22Rv1 (cell line): ENCODE measurements around the gene GYG2.
"Not testable (repeated sequence)": the region's sequence is repeated elsewhere in the genome, so short reads cannot be mapped to it uniquely, and the experiment has no call there.

Experiments
- H3K27ac ChIP-seq: fragments of 450-650 bp; 2 replicates; pipeline ENCODE4 v1.5.1; 2017
- ZFX ChIP-seq: fragments of 450-650 bp; IDR thresholded peaks from 2 replicates; pipeline ENCODE4 v1.6.1; 2017; ENCODE audit warnings: antibody characterized with exemption, borderline replicate concordance
- TF ChIP-seq, protein P1 (sequence below): fragments of 450-650 bp; IDR thresholded peaks from 2 replicates; pipeline ENCODE4 v1.5.1; 2017; ENCODE audit warnings: mild to moderate bottlenecking

Gene GYG2

GRCh38 chrX:2875798-2876399 is 47.2 kb downstream of the GYG2 start:
- TF ChIP-seq, protein P1, sequence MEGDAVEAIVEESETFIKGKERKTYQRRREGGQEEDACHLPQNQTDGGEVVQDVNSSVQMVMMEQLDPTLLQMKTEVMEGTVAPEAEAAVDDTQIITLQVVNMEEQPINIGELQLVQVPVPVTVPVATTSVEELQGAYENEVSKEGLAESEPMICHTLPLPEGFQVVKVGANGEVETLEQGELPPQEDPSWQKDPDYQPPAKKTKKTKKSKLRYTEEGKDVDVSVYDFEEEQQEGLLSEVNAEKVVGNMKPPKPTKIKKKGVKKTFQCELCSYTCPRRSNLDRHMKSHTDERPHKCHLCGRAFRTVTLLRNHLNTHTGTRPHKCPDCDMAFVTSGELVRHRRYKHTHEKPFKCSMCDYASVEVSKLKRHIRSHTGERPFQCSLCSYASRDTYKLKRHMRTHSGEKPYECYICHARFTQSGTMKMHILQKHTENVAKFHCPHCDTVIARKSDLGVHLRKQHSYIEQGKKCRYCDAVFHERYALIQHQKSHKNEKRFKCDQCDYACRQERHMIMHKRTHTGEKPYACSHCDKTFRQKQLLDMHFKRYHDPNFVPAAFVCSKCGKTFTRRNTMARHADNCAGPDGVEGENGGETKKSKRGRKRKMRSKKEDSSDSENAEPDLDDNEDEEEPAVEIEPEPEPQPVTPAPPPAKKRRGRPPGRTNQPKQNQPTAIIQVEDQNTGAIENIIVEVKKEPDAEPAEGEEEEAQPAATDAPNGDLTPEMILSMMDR, result peak; percentile 37
- no peak for TF ChIP-seq ZFX
- H3K27ac ChIP-seq, result no peak overlapping the region

GRCh38 chrX:2878563-2878962 is 49.8 kb downstream of the GYG2 start:
- TF ChIP-seq, protein P1, result no peak
- no peak for TF ChIP-seq ZFX
- H3K27ac ChIP-seq, result no peak overlapping the region

DNA sequence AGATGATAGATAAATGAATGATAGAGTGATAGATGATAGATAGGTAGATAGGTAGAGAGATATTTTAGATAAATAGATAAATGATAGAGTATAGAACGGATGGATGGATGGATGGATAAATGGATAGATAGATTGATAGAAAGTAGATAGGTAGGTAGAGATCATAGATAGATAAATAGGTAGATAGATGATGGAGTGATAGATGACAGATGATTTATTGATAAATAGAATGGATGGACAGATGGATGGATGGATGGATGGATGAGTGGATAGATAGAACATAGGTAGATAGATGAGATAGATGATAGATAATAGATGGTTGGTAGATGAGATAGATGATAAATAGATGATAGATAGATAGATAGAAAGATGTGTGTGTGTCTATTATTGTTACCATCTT is 50.9 kb downstream of the GYG2 start:
- TF ChIP-seq, protein P1, result no peak
- no peak for TF ChIP-seq ZFX
- no peak overlapping the region for H3K27ac ChIP-seq

- TF ChIP-seq, protein P1, result no peak
- TF ChIP-seq ZFX, result no peak
- no peak overlapping the region for H3K27ac ChIP-seq
Observed at GRCh38 chrX:2883770-2884169, 55.0 kb downstream of the GYG2 start.

DNA sequence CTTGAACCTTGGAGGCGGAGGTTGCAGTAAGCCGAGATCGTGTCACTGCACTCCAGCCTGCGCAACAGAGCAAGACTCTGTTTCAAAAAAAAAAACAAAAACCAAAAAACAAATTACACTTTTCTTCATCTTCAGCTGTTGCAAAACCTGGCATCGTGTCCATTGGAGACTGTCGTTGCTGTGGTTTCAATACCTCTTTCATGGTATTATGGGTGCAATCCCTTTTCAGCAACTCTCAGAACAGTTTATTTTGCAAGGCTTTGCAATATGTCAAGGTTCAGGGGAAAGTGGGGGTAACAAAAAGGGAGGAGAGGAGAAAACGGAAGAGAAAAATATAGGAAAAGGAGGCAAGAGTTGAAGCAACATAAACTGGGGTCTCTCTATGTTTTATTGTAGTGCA is 59.6 kb downstream of the GYG2 start:
- TF ChIP-seq, protein P1, result no peak
- TF ChIP-seq ZFX, result no peak
- H3K27ac ChIP-seq, result no peak overlapping the region

- no peak overlapping the region for H3K27ac ChIP-seq
- TF ChIP-seq ZFX, result no peak
- TF ChIP-seq, protein P1, result no peak
Observed at GRCh38 chrX:2889045-2889605, 60.4 kb downstream of the GYG2 start.

DNA sequence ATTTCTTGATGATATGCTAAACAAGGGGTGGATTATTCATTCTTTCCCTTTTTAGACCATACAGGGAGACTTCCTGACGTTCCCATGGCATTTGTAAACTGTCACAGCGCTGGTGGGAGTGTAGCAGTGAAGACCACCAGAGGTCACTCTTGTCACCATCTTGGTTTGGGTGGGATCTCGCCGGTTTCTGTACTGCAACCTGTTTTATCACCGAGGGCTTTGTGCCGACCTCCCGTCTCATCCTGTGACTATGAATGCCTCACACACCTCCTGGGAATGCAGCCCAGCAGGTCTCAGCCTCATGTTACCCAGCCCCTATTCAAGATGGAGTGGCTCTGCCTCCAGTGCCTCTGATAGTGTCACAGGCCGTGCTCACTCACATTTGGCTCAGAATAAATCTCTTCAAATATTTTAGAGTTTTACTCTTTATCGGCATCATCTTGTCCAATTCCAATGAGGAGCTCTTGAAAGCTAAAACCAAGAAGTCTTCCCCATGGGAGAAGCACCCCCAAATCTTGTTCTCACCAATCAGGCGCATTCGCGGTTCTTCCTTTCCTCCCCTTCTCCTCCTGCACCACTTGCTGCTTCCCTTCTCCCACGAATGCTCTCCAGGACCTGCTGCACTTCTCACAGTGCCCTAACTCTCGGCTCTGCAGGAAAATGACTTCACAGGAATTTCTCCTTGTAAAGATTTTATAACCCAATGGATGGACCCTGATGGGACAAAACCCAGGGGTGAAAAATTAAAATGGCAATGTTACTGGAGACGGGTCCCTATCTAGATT is 61.2 kb downstream of the GYG2 start:
- TF ChIP-seq, protein P1, result peak; percentile 41
- H3K27ac ChIP-seq, result not testable (repeated sequence)

- H3K27ac ChIP-seq, result not testable (repeated sequence)
Observed at GRCh38 chrX:2890536-2891460, 62.1 kb downstream of the GYG2 start.
